ENCODE data around the gene ZNF564. TPM values are rescaled to one million over a fixed set of nuclear protein-coding genes. Genes with fewer than 3 reads are reported as not detected.

Gene ZNF564
- total RNA-seq, 1 experiment from 2014 or later = 6.1 TPM

- CTCF ChIA-PET = no interaction called here
- Histone ChIP-seq H3K4me1 (ENCODE audit: control insufficient read depth in 1 of 2, insufficient read depth in 2 of 2, low read length in 2 of 2) (no peaks in the 10 kb centered on the region), H3K9ac (ENCODE audit: low read length) (no peak overlapping the region), H3K79me2 (ENCODE audit: insufficient read depth, low read length) (peaks cover 27% of the 10 kb centered on the region), H3K9me2 (ENCODE audit: insufficient read depth) (no peaks in the 10 kb centered on the region), H3K27me3 (ENCODE audit: insufficient read depth, low read length) (no peaks in the 10 kb centered on the region), H3K27ac (ENCODE audit: low read depth, low read length) (no peak overlapping the region), H3K4me2 (ENCODE audit: low read length) (no peak overlapping the region), H3K9me3 (ENCODE audit: control insufficient read depth in 1 of 2, insufficient read depth in 1 of 2, low read depth in 1 of 2, low read length in 2 of 2) (peaks cover 4 to 8% of the 10 kb centered on the region in 2 experiments; a peak in 2 of 4 replicates), H3K4me3 (replicated peaks in 1 of 2; ENCODE audit: low read depth in 1 of 2, low read length in 2 of 2) (no peak overlapping the region), H4K20me1 (ENCODE audit: insufficient read depth) (no peaks in the 10 kb centered on the region), H2AFZ (ENCODE audit: low read depth, low read length, poor library complexity, severe bottlenecking) (no peak overlapping the region), H3K36me3 (ENCODE audit: control insufficient read depth in 1 of 2, insufficient read depth in 2 of 2, low read length in 2 of 2) (peaks cover 0 to 7% of the 10 kb centered on the region in 2 experiments; a peak in 1 of 4 replicates)
- no peak for TF ChIP-seq YY1 (IDR thresholded peaks at IDR 0.05; ENCODE audit: extremely low read depth, insufficient replicate concordance, low read depth, low read length)
- TF ChIP-seq CBX3 (IDR thresholded peaks at IDR 0.05; ENCODE audit: low read depth) = no peak
- TF ChIP-seq ZFX (IDR thresholded peaks at IDR 0.05) = no peak
- TF ChIP-seq SRF (IDR thresholded peaks at IDR 0.05; ENCODE audit: low read depth) = no peak
- TF ChIP-seq TCF7L2 (IDR thresholded peaks at IDR 0.05; ENCODE audit: borderline replicate concordance, extremely low read depth, insufficient read depth, insufficient read length) = no peak
- no peak for TF ChIP-seq EGR1 (IDR thresholded peaks at IDR 0.05; ENCODE audit: low read depth)
- no peak for TF ChIP-seq RAD21 (IDR thresholded peaks at IDR 0.05; ENCODE audit: low read depth)
- DNase-seq (ENCODE audit: low read depth, low spot score) (no peak), ATAC-seq (no peak)
- BruUV-seq (replicated peaks) = no TSS peak
- RAD21 ChIA-PET (ENCODE audit: low non-redundant PET in 1 of 2, low total read pairs in 2 of 2, uncharacterized antibody in 2 of 2, unreplicated experiment in 2 of 2) = no interaction called here
- POLR2A ChIA-PET = no interaction called here
- intact Hi-C loops (cut with micrococcal nuclease) = no loop called here
Measured at GRCh38 chr19:12544401-12544876, 6.8 kb downstream of the ZNF564 start.

- Histone ChIP-seq H4K20me1 (ENCODE audit: insufficient read depth) (no peaks in the 10 kb centered on the region), H3K9ac (ENCODE audit: low read length) (no peak overlapping the region), H3K36me3 (ENCODE audit: control insufficient read depth in 1 of 2, insufficient read depth in 2 of 2, low read length in 2 of 2) (0 out of 4 replicates have a peak, but pooled peaks cover 0 to 2% of the 10 kb centered on the region in 2 experiments), H3K9me2 (ENCODE audit: insufficient read depth) (no peaks in the 10 kb centered on the region), H3K79me2 (ENCODE audit: insufficient read depth, low read length) (peaks cover 23% of the 10 kb centered on the region), H3K27me3 (ENCODE audit: insufficient read depth, low read length) (no peaks in the 10 kb centered on the region), H3K4me3 (replicated peaks in 1 of 2; ENCODE audit: low read depth in 1 of 2, low read length in 2 of 2) (no peak overlapping the region), H3K4me1 (ENCODE audit: control insufficient read depth in 1 of 2, insufficient read depth in 2 of 2, low read length in 2 of 2) (no peaks in the 10 kb centered on the region), H3K27ac (ENCODE audit: low read depth, low read length) (no peak overlapping the region), H3K9me3 (ENCODE audit: control insufficient read depth in 1 of 2, insufficient read depth in 1 of 2, low read depth in 1 of 2, low read length in 2 of 2) (peaks cover 4 to 8% of the 10 kb centered on the region in 2 experiments; a peak in 2 of 4 replicates), H2AFZ (ENCODE audit: low read depth, low read length, poor library complexity, severe bottlenecking) (no peak overlapping the region), H3K4me2 (ENCODE audit: low read length) (no peak overlapping the region)
- RAD21 ChIA-PET (ENCODE audit: low non-redundant PET in 1 of 2, low total read pairs in 2 of 2, uncharacterized antibody in 2 of 2, unreplicated experiment in 2 of 2) = no interaction called here
- POLR2A ChIA-PET = no interaction called here
- no TSS peak for BruUV-seq (replicated peaks)
- DNase-seq (ENCODE audit: low read depth, low spot score) (no peak), ATAC-seq (no peak)
- no peak for TF ChIP-seq POLR2AphosphoS5 (IDR thresholded peaks at IDR 0.05; ENCODE audit: low read depth, low read length)
- no peak for TF ChIP-seq ATF3 (IDR thresholded peaks at IDR 0.05)
- TF ChIP-seq CBX3 (IDR thresholded peaks at IDR 0.05; ENCODE audit: low read depth) = no peak
- TF ChIP-seq EZH2phosphoT487 (IDR thresholded peaks at IDR 0.05; ENCODE audit: borderline replicate concordance) = no peak
- TF ChIP-seq YY1 (IDR thresholded peaks at IDR 0.05; ENCODE audit: extremely low read depth, insufficient replicate concordance, low read depth, low read length) = no peak
- no peak for TF ChIP-seq SP1 (IDR thresholded peaks at IDR 0.05; ENCODE audit: low read depth)
- no peak for TF ChIP-seq ZFX (IDR thresholded peaks at IDR 0.05)
- no peak for TF ChIP-seq POLR2A (IDR thresholded peaks at IDR 0.05; ENCODE audit: borderline replicate concordance, extremely low read depth, insufficient read depth, insufficient read length)
- TF ChIP-seq EZH2 (IDR thresholded peaks at IDR 0.05) = no peak
- no peak for TF ChIP-seq TCF7L2 (IDR thresholded peaks at IDR 0.05; ENCODE audit: borderline replicate concordance, extremely low read depth, insufficient read depth, insufficient read length)
- no peak for TF ChIP-seq REST (IDR thresholded peaks at IDR 0.05; ENCODE audit: low read depth)
- no peak for TF ChIP-seq EGR1 (IDR thresholded peaks at IDR 0.05; ENCODE audit: low read depth)
- intact Hi-C loops (cut with micrococcal nuclease) = no loop called here
- CTCF ChIA-PET = no interaction called here
Measured at GRCh38 chr19:12543855-12544254, 7.4 kb downstream of the ZNF564 start.
